ENCODE measurements around the gene XIRP1.
A peak's percentile ranks its signal among the peaks of the same experiment; 100 is the strongest.

- TF ChIP-seq CTCF (IDR thresholded peaks at IDR 0.05): peak in 3 of 6 experiments; percentile 12 to 58 (median 48)
- TF ChIP-seq POLR2A (IDR thresholded peaks at IDR 0.05): no peak
Observed at GRCh38 chr3:39146083-39146501, 46.3 kb downstream of the XIRP1 start.

Data from esophagus squamous epithelium (tissue), 4 donors.